ENCODE measurements around the gene NSF.
"Not testable (repeated sequence)": the region's sequence is repeated elsewhere in the genome, so short reads cannot be mapped to it uniquely, and the experiment has no call there.

DNA sequence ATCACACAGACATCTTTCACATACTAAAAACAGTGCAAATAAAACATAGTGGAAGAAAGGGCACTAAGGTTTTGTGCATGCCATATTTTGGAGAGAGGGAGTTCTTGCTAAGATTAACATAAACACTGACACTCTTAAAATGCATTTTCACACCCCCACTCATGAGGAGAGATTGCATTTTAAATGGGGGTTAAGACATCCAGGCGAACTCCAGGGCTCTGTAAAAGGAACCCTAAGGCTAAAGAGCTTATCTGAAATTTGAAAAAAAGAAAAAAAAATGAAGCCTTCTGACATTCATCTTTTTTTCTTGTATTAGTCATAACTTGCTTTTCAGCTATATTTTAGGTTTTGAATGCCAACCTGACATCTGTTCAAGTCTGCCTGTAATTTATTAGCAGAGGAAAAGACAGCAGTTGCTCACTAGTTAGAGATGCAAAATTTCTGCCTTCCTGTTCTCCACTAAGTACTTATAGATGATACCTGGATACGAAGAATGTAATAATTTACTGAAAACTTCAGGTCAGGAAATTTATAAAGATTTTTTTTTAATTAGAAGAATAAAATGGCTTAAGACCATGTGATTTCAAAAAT lies 57.3 kb downstream of the NSF start:
- not testable (repeated sequence) for TF ChIP-seq ESRRG, ZFP30, ZNF70 (CRISPR knock-in tag; IDR thresholded peaks at IDR 0.05)
- TF ChIP-seq, protein P1, sequence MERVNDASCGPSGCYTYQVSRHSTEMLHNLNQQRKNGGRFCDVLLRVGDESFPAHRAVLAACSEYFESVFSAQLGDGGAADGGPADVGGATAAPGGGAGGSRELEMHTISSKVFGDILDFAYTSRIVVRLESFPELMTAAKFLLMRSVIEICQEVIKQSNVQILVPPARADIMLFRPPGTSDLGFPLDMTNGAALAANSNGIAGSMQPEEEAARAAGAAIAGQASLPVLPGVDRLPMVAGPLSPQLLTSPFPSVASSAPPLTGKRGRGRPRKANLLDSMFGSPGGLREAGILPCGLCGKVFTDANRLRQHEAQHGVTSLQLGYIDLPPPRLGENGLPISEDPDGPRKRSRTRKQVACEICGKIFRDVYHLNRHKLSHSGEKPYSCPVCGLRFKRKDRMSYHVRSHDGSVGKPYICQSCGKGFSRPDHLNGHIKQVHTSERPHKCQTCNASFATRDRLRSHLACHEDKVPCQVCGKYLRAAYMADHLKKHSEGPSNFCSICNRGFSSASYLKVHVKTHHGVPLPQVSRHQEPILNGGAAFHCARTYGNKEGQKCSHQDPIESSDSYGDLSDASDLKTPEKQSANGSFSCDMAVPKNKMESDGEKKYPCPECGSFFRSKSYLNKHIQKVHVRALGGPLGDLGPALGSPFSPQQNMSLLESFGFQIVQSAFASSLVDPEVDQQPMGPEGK (CRISPR knock-in tag; IDR thresholded peaks at IDR 0.05; ENCODE audit: borderline replicate concordance), result not testable (repeated sequence)
- TF ChIP-seq, protein P2, sequence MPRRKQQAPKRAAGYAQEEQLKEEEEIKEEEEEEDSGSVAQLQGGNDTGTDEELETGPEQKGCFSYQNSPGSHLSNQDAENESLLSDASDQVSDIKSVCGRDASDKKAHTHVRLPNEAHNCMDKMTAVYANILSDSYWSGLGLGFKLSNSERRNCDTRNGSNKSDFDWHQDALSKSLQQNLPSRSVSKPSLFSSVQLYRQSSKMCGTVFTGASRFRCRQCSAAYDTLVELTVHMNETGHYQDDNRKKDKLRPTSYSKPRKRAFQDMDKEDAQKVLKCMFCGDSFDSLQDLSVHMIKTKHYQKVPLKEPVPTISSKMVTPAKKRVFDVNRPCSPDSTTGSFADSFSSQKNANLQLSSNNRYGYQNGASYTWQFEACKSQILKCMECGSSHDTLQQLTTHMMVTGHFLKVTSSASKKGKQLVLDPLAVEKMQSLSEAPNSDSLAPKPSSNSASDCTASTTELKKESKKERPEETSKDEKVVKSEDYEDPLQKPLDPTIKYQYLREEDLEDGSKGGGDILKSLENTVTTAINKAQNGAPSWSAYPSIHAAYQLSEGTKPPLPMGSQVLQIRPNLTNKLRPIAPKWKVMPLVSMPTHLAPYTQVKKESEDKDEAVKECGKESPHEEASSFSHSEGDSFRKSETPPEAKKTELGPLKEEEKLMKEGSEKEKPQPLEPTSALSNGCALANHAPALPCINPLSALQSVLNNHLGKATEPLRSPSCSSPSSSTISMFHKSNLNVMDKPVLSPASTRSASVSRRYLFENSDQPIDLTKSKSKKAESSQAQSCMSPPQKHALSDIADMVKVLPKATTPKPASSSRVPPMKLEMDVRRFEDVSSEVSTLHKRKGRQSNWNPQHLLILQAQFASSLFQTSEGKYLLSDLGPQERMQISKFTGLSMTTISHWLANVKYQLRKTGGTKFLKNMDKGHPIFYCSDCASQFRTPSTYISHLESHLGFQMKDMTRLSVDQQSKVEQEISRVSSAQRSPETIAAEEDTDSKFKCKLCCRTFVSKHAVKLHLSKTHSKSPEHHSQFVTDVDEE (CRISPR knock-in tag; IDR thresholded peaks at IDR 0.05), result not testable (repeated sequence)
